Neutrophil (primary cell): Measurements from ENCODE around the gene GNAQ.
"Not testable (repeated sequence)": the region's sequence is repeated elsewhere in the genome, so short reads cannot be mapped to it uniquely, and the experiment has no call there.

ENCODE experiments used
- H3K27ac ChIP-seq: fragments of 200-600 bp; sonication (generic); 2 replicates; pipeline ENCODE4 v1.5.1; 2016; ENCODE audit warnings: mild to moderate bottlenecking, moderate library complexity
- H3K27me3 ChIP-seq: fragments of 200-600 bp; sonication (generic); 2 replicates; pipeline ENCODE4 v1.6.0; 2016; ENCODE audit warnings: mild to moderate bottlenecking
- H3K36me3 ChIP-seq: fragments of 200-600 bp; sonication (generic); 2 replicates; pipeline ENCODE4 v1.5.1; 2017
- H3K4me1 ChIP-seq, 2 experiments: fragments of 200-600 bp in 1 of 2; sonication (generic) in 1 of 2; 1 replicate in 1 of 2; 2 replicates in 1 of 2; pipeline versions ENCODE4 v1.5.1 to v1.6.1; 2013 to 2016; ENCODE audit warnings: low read depth in 1 of 2, low read length in 1 of 2, mild to moderate bottlenecking in 1 of 2, moderate library complexity in 1 of 2; ENCODE audit not compliant: control insufficient read depth in 1 of 2, insufficient read depth in 1 of 2
- H3K4me3 ChIP-seq, 2 experiments: fragments of 200-600 bp in 1 of 2; sonication (generic) in 1 of 2; 1 replicate in 1 of 2; 2 replicates in 1 of 2; pipeline ENCODE4 v1.5.1; 2013 to 2016; ENCODE audit warnings: low read depth in 1 of 2, low read length in 1 of 2, mild to moderate bottlenecking in 1 of 2, moderate library complexity in 1 of 2
- H3K9me3 ChIP-seq: fragments of 200-600 bp; sonication (generic); 2 replicates; pipeline ENCODE4 v1.5.1; 2016
- TF ChIP-seq, protein P1 (sequence below): fragments of 200-600 bp; sonication (generic); IDR thresholded peaks from 2 replicates; pipeline ENCODE4 v1.5.1; 2016; ENCODE audit warnings: antibody characterized with exemption

Gene GNAQ

GRCh38 chr9:77872177-77872576 is 159.4 kb downstream of the GNAQ start:
- no peak overlapping the region for H3K4me3 ChIP-seq
- no peaks in the 10 kb centered on the region for H3K27me3 ChIP-seq
- H3K27ac ChIP-seq, result no peak overlapping the region
- H3K4me1 ChIP-seq, result peaks cover 0 to 8% of the 10 kb centered on the region in 2 experiments
- TF ChIP-seq, protein P1, sequence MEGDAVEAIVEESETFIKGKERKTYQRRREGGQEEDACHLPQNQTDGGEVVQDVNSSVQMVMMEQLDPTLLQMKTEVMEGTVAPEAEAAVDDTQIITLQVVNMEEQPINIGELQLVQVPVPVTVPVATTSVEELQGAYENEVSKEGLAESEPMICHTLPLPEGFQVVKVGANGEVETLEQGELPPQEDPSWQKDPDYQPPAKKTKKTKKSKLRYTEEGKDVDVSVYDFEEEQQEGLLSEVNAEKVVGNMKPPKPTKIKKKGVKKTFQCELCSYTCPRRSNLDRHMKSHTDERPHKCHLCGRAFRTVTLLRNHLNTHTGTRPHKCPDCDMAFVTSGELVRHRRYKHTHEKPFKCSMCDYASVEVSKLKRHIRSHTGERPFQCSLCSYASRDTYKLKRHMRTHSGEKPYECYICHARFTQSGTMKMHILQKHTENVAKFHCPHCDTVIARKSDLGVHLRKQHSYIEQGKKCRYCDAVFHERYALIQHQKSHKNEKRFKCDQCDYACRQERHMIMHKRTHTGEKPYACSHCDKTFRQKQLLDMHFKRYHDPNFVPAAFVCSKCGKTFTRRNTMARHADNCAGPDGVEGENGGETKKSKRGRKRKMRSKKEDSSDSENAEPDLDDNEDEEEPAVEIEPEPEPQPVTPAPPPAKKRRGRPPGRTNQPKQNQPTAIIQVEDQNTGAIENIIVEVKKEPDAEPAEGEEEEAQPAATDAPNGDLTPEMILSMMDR, result no peak
- H3K36me3 ChIP-seq, result no peaks in the 10 kb centered on the region
- no peaks in the 10 kb centered on the region for H3K9me3 ChIP-seq

GRCh38 chr9:77871483-77871882 is 160.1 kb downstream of the GNAQ start:
- no peak overlapping the region for H3K4me3 ChIP-seq
- H3K27ac ChIP-seq, result no peak overlapping the region
- H3K9me3 ChIP-seq, result no peaks in the 10 kb centered on the region
- no peaks in the 10 kb centered on the region for H3K36me3 ChIP-seq
- peaks cover 0 to 15% of the 10 kb centered on the region in 2 experiments for H3K4me1 ChIP-seq
- TF ChIP-seq, protein P1, result no peak
- H3K27me3 ChIP-seq, result no peaks in the 10 kb centered on the region

- TF ChIP-seq, protein P1, result no peak
- peak overlapping the region; percentile 32 for H3K27ac ChIP-seq
- H3K4me1 ChIP-seq, result peaks cover 24 to 46% of the 10 kb centered on the region in 2 experiments
- no peak overlapping the region for H3K4me3 ChIP-seq
- H3K27me3 ChIP-seq, result no peaks in the 10 kb centered on the region
- no peaks in the 10 kb centered on the region for H3K9me3 ChIP-seq
- no peaks in the 10 kb centered on the region for H3K36me3 ChIP-seq
Measured at GRCh38 chr9:77866878-77867277, 164.7 kb downstream of the GNAQ start.

GRCh38 chr9:77865385-77866047 is 166.1 kb downstream of the GNAQ start:
- Histone ChIP-seq H3K36me3 (peaks cover 7% of the 10 kb centered on the region), H3K4me3 (no peak overlapping the region), H3K9me3 (no peaks in the 10 kb centered on the region), H3K4me1 (peaks cover 24 to 45% of the 10 kb centered on the region in 2 experiments), H3K27me3 (no peaks in the 10 kb centered on the region), H3K27ac (peak overlapping the region; percentile 80)
- TF ChIP-seq, protein P1, result no peak

- peaks cover 24 to 45% of the 10 kb centered on the region in 2 experiments for H3K4me1 ChIP-seq
- peak overlapping the region; percentile 80 for H3K27ac ChIP-seq
- H3K4me3 ChIP-seq, result peak overlapping the region in 1 of 2 experiments; percentile 20
- TF ChIP-seq, protein P1, result peak; percentile 40
- H3K9me3 ChIP-seq, result no peaks in the 10 kb centered on the region
- H3K36me3 ChIP-seq, result peaks cover 12% of the 10 kb centered on the region
- no peaks in the 10 kb centered on the region for H3K27me3 ChIP-seq
Measured at GRCh38 chr9:77864211-77864889, 167.3 kb downstream of the GNAQ start.

GRCh38 chr9:77863638-77864037 is 168.0 kb downstream of the GNAQ start:
- not testable (repeated sequence) for H3K4me3 ChIP-seq, H3K9me3 ChIP-seq, H3K27me3 ChIP-seq
- Histone ChIP-seq H3K36me3 (peaks cover 12% of the 10 kb centered on the region), H3K27ac (peak overlapping the region; percentile 80), H3K4me1 (peaks cover 27 to 45% of the 10 kb centered on the region in 2 experiments)

DNA sequence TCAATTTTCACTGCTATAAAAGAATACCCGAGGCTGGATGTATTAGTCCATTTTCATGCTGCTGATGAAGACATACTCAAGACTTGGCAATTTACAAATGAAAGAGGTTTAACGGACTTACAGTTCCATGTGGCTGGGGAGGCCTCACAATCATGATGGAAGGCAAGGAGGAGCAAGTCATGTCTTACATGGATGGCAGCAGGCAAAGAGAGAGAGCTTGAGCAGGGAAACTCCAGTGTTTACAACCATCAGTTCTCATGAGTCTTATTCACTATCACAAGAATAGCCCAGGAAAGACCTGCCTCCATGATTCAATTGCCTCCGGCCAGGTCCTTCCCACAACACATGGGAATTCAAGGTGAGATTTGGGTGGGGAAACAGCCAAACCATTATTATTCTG is 170.7 kb downstream of the GNAQ start:
- H3K4me1 ChIP-seq, result peaks cover 33 to 38% of the 10 kb centered on the region in 2 experiments
- H3K27ac ChIP-seq, H3K4me3 ChIP-seq, H3K9me3 ChIP-seq, H3K27me3 ChIP-seq: not testable (repeated sequence)
- peaks cover 12% of the 10 kb centered on the region for H3K36me3 ChIP-seq
